ENCODE data around the gene TDRD10. TPM values are rescaled to one million over a fixed set of nuclear protein-coding genes. Genes with fewer than 3 reads are reported as not detected.

Gene TDRD10
- total RNA-seq, 1 experiment from 2014 or later: not detected

GRCh38 chr1:154577346-154578057, 75.5 kb downstream of the TDRD10 start:
- intact Hi-C loops (cut with micrococcal nuclease; ENCODE audit: unreplicated experiment): no loop called here
- Histone ChIP-seq H3K27ac (no peak overlapping the region), H3K79me2 (ENCODE audit: low read depth) (no peaks in the 10 kb centered on the region), H3F3A (ENCODE audit: insufficient read depth, low read depth) (no peaks in the 10 kb centered on the region), H3K4me3 (no peak overlapping the region), H4K20me1 (ENCODE audit: insufficient read depth) (no peaks in the 10 kb centered on the region), H2AFZ (no peak overlapping the region), H3K9me3 (ENCODE audit: insufficient read depth, low read depth) (no peaks in the 10 kb centered on the region), H3K27me3 (ENCODE audit: insufficient read depth, low read depth) (peaks cover 17% of the 10 kb centered on the region), H3K4me1 (replicated peaks; ENCODE audit: insufficient read depth) (no peaks in the 10 kb centered on the region), H3K36me3 (ENCODE audit: low read depth) (0 out of 2 replicates have a peak, but pooled peaks cover 7% of the 10 kb centered on the region), H3K4me2 (no peak overlapping the region), H3K9me2 (ENCODE audit: insufficient read depth) (no peaks in the 10 kb centered on the region)
- DNase-seq: no peak
- ChIA-PET POLR2A (ENCODE audit: unreplicated experiment) (no interaction called here), CTCF (no interaction called here)
- BruUV-seq (replicated peaks): no TSS peak
- TF ChIP-seq CTCF (conservative IDR thresholded peaks at IDR 0.05): no peak
- TF ChIP-seq EZH2 (IDR thresholded peaks at IDR 0.05; ENCODE audit: low read depth): no peak

DNA sequence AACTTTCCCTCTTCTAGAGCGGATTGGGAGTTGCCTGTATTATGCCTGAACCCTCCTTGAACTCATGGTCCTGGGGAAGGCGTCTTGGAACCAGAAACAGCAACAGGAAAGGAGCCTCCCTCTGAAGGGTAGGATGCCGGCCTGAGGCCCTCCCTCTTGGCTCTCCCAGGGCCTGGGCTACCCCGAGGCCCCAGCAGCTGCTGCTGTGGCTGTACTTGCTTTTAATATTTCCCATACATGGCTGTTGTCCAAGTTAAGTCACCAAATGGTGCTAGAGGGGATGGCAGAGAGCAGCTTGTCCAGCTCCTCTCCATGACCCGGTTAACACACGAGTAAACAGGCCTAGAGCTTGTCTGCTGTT, 76.0 kb downstream of the TDRD10 start:
- CTCF ChIA-PET: no interaction called here
- no peaks in the 10 kb centered on the region for H3K79me2 ChIP-seq (ENCODE audit: low read depth)
- no peaks in the 10 kb centered on the region for H3F3A ChIP-seq (ENCODE audit: insufficient read depth, low read depth)
- H3K9me2 ChIP-seq (ENCODE audit: insufficient read depth): no peaks in the 10 kb centered on the region
- H4K20me1 ChIP-seq (ENCODE audit: insufficient read depth): no peaks in the 10 kb centered on the region
- no peak overlapping the region for H3K27ac ChIP-seq
- no peaks in the 10 kb centered on the region for H3K9me3 ChIP-seq (ENCODE audit: insufficient read depth, low read depth)
- peaks cover 12% of the 10 kb centered on the region; the same call in 1 of the 2 replicates for H3K27me3 ChIP-seq (ENCODE audit: insufficient read depth, low read depth)
- no peak overlapping the region for H2AFZ ChIP-seq
- H3K36me3 ChIP-seq (ENCODE audit: low read depth): 0 out of 2 replicates have a peak, but pooled peaks cover 7% of the 10 kb centered on the region
- no peak overlapping the region for H3K4me2 ChIP-seq
- TF ChIP-seq CTCF (conservative IDR thresholded peaks at IDR 0.05) (no peak), EZH2 (IDR thresholded peaks at IDR 0.05; ENCODE audit: low read depth) (no peak)
- POLR2A ChIA-PET (ENCODE audit: unreplicated experiment): no interaction called here
- H3K4me3 ChIP-seq: no peak overlapping the region
- H3K4me1 ChIP-seq (replicated peaks; ENCODE audit: insufficient read depth): no peaks in the 10 kb centered on the region
- intact Hi-C loops (cut with micrococcal nuclease; ENCODE audit: unreplicated experiment): no loop called here
- no TSS peak for BruUV-seq (replicated peaks)
- DNase-seq: no peak

- H3K9me3 ChIP-seq (ENCODE audit: insufficient read depth, low read depth): no peaks in the 10 kb centered on the region
Observed at GRCh38 chr1:154579374-154579773, 77.4 kb downstream of the TDRD10 start.

More at GRCh38 chr1:154579374-154579773, 77.4 kb downstream of the TDRD10 start:
- BruUV-seq (replicated peaks): no TSS peak
- Histone ChIP-seq H3K27ac (no peak overlapping the region), H3K4me1 (replicated peaks; ENCODE audit: insufficient read depth) (no peaks in the 10 kb centered on the region), H3K4me2 (no peak overlapping the region), H3K4me3 (no peak overlapping the region), H3K79me2 (ENCODE audit: low read depth) (no peaks in the 10 kb centered on the region), H3K9me2 (ENCODE audit: insufficient read depth) (no peaks in the 10 kb centered on the region), H4K20me1 (ENCODE audit: insufficient read depth) (no peaks in the 10 kb centered on the region), H2AFZ (no peak overlapping the region), H3K36me3 (ENCODE audit: low read depth) (0 out of 2 replicates have a peak, but pooled peaks cover 13% of the 10 kb centered on the region), H3F3A (ENCODE audit: insufficient read depth, low read depth) (no peaks in the 10 kb centered on the region), H3K27me3 (ENCODE audit: insufficient read depth, low read depth) (no peaks in the 10 kb centered on the region)
- intact Hi-C loops (cut with micrococcal nuclease; ENCODE audit: unreplicated experiment): no loop called here
- ChIA-PET CTCF (no interaction called here), POLR2A (ENCODE audit: unreplicated experiment) (no interaction called here)
- TF ChIP-seq CTCF (conservative IDR thresholded peaks at IDR 0.05): no peak
- TF ChIP-seq EZH2 (IDR thresholded peaks at IDR 0.05; ENCODE audit: low read depth): no peak
- DNase-seq: no peak
